Mucosa of descending colon (tissue), 3 donors: ENCODE data around the gene SLC11A1. TPM values are rescaled to one million over a fixed set of nuclear protein-coding genes. Genes with fewer than 3 reads are reported as not detected.

Experiments used
- ATAC-seq: fragments of 200-7000 bp; cut with Tn5 transposase; one replicate; pipeline ENCODE4 v1.9.1; 2020; ENCODE audit warnings: mild to moderate bottlenecking, moderate library complexity
- DNase-seq, 3 donors: peaks; one replicate each; pipeline ENCODE4 v3.0.0-alpha.2; 2020
- H3K36me3 ChIP-seq: fragments of 200-600 bp; one replicate; pipeline ENCODE4 v1.8.0; 2021; ENCODE audit warnings: low read depth, mild to moderate bottlenecking
- H3K4me1 ChIP-seq: fragments of 200-600 bp; one replicate; pipeline ENCODE4 v1.8.0; 2021; ENCODE audit warnings: low read depth, mild to moderate bottlenecking
- H3K4me3 ChIP-seq: fragments of 200-600 bp; one replicate; pipeline ENCODE4 v1.8.0; 2021; ENCODE audit warnings: mild to moderate bottlenecking
- H3K9me3 ChIP-seq: fragments of 200-600 bp; one replicate; pipeline ENCODE4 v1.8.0; 2021; ENCODE audit warnings: mild to moderate bottlenecking
- CTCF ChIP-seq: fragments of 200-600 bp; IDR thresholded peaks from one replicate; pipeline ENCODE4 v1.8.0; 2022; ENCODE audit warnings: antibody characterized with exemption, mild to moderate bottlenecking
- intact Hi-C, 2 donors: fragments of 100-400 bp; cut with DNase I in 1 of 2; cut with micrococcal nuclease in 1 of 2; formaldehyde crosslinking; loops; one replicate each; pipeline versions ENCODE4 v1.11.0 to v1.11.1; 2022; cut with DNase I, micrococcal nuclease
- microRNA-seq: library from miRNA; unstranded; fragments of <30 nt; microRNA quantifications from one replicate; pipeline ENCODE4, GENCODE V29; 2019
- total RNA-seq, 3 donors: library from RNA; stranded (reverse); fragmentation: NEBNext Ultra II Directional in 2 of 3; extraction: Animal tissue kit (Norgen Biotek cat#: 25700) in 2 of 3; gene quantifications; one replicate each; pipeline versions ENCODE4 v1.2.1 to v1.2.4, GENCODE V29; 2021 to 2023
- donor health status: DM: no; HTN: no; CAD: no; lungs with moderate emphysema.
- donor health status: DM: no; HTN: no; CAD: no.
- donor health status: DM: no; HTN: yes; CAD: no.

The SLC11A1 gene
- total RNA-seq, 3 donors from 2014 or later: 1.2 to 7.8 (median 5.3) TPM

- ATAC-seq (no peak), DNase-seq (peak in 1 of 3 donors; percentile 9)
- Histone ChIP-seq H3K36me3 (peaks cover 9% of the 10 kb centered on the region), H3K9me3 (no peaks in the 10 kb centered on the region), H3K4me1 (no peaks in the 10 kb centered on the region), H3K4me3 (no peak overlapping the region)
- intact Hi-C loops: no loop called here
- no peak for TF ChIP-seq CTCF
Measured at GRCh38 chr2:218436992-218437391, 54.9 kb downstream of the SLC11A1 start.

- no peak for ATAC-seq
- peaks cover 9% of the 10 kb centered on the region for H3K36me3 ChIP-seq
- H3K4me1 ChIP-seq: no peaks in the 10 kb centered on the region
- no peak for TF ChIP-seq CTCF
- H3K4me3 ChIP-seq: no peak overlapping the region
- intact Hi-C loops: no loop called here
- peak in 1 of 3 donors; percentile 8 for DNase-seq
- H3K9me3 ChIP-seq: no peaks in the 10 kb centered on the region
Measured at GRCh38 chr2:218437969-218438368, 55.9 kb downstream of the SLC11A1 start.

- DNase-seq: peak in 2 of 3 donors; percentile 37 to 41
- intact Hi-C loops: no loop called here
- ATAC-seq: peak; percentile 28
Measured at GRCh38 chr2:218438596-218438995, 56.5 kb downstream of the SLC11A1 start.

GRCh38 chr2:218444692-218445357, 62.8 kb downstream of the SLC11A1 start:
- intact Hi-C loops: no loop called here
- Histone ChIP-seq H3K36me3 (no peaks in the 10 kb centered on the region), H3K4me1 (peaks cover 23% of the 10 kb centered on the region), H3K9me3 (no peaks in the 10 kb centered on the region), H3K4me3 (no peak overlapping the region)
- DNase-seq: peak in 2 of 3 donors; percentile 64 to 79
- TF ChIP-seq CTCF: no peak
- peak; percentile 96 for ATAC-seq

More at GRCh38 chr2:218438596-218438995, 56.5 kb downstream of the SLC11A1 start:
- TF ChIP-seq CTCF: no peak
- no peaks in the 10 kb centered on the region for H3K4me1 ChIP-seq
- peaks cover 9% of the 10 kb centered on the region for H3K36me3 ChIP-seq
- H3K4me3 ChIP-seq: no peak overlapping the region
- no peaks in the 10 kb centered on the region for H3K9me3 ChIP-seq

- peak; percentile 1 for ATAC-seq
- intact Hi-C loops: no loop called here
Measured at GRCh38 chr2:218445602-218446001, 63.5 kb downstream of the SLC11A1 start.

More at GRCh38 chr2:218445602-218446001, 63.5 kb downstream of the SLC11A1 start:
- peaks cover 23% of the 10 kb centered on the region for H3K4me1 ChIP-seq
- no peaks in the 10 kb centered on the region for H3K9me3 ChIP-seq
- no peaks in the 10 kb centered on the region for H3K36me3 ChIP-seq
- TF ChIP-seq CTCF: no peak
- H3K4me3 ChIP-seq: no peak overlapping the region
- no peak for DNase-seq

Small RNA genes within 50 kb of the gene (microRNA-seq; reads per million reads assigned to microRNA genes)
- 39,111 reads per million, percentile 98 among the genes with 10 or more reads in this experiment for gene MIR26B
- gene MIR6810: not detected

Other genes with a start within 250 kb of the SLC11A1 start
- gene CXCR1, start 215.3 kb upstream of the SLC11A1 start, total RNA-seq: under 1 TPM in 2 of 3 donors, not detected in 1; 0.13 to 0.27 TPM
- 100 to 1,000 TPM; 262 to 322 (median 313) TPM for gene ARPC2, start 165.1 kb upstream of the SLC11A1 start, total RNA-seq
- gene GPBAR1, start 121.3 kb upstream of the SLC11A1 start, total RNA-seq: 1 to 10 TPM in 2 of 3 donors, under 1 TPM in 1; 0.64 to 3.7 (median 3.3) TPM
- 10 to 100 TPM; 80.2 to 97.0 (median 94.1) TPM for gene AAMP, start 112.1 kb upstream of the SLC11A1 start, total RNA-seq
- 100 to 1,000 TPM in 1 of 3 donors, 10 to 100 TPM in 2; 77.1 to 101 (median 92.1) TPM for gene PNKD, start 111.8 kb upstream of the SLC11A1 start, total RNA-seq
- gene TMBIM1, start 89.8 kb upstream of the SLC11A1 start, total RNA-seq: 100 to 1,000 TPM; 201 to 464 (median 319) TPM
- not detected for gene CATIP, start 25.4 kb upstream of the SLC11A1 start, total RNA-seq
- 100 to 1,000 TPM; 142 to 221 (median 165) TPM for gene CTDSP1, start 17.6 kb downstream of the SLC11A1 start, total RNA-seq
- gene VIL1, start 36.9 kb downstream of the SLC11A1 start, total RNA-seq: 100 to 1,000 TPM; 194 to 550 (median 341) TPM
- 10 to 100 TPM; 11.5 to 14.3 (median 11.6) TPM for gene USP37, start 186.1 kb downstream of the SLC11A1 start, total RNA-seq
- 10 to 100 TPM; 31.0 to 41.8 (median 37.8) TPM for gene CNOT9, start 186.6 kb downstream of the SLC11A1 start, total RNA-seq
- gene PLCD4, start 225.6 kb downstream of the SLC11A1 start, total RNA-seq: 10 to 100 TPM in 1 of 3 donors, 1 to 10 TPM in 2; 1.2 to 41.2 (median 2.2) TPM